Activated CD8-positive, alpha-beta memory T cell treated with anti-CD3 and anti-CD28 coated beads, Interleukin-2, amount 50 U/mL, for 24 hours (primary cell): ENCODE data around the gene RBMS3.

Experiments used
- DNase-seq: peaks from one replicate; pipeline ENCODE4 v3.0.0-alpha.2; 2020; ENCODE audit errors: extremely low read depth

Gene RBMS3

DNA sequence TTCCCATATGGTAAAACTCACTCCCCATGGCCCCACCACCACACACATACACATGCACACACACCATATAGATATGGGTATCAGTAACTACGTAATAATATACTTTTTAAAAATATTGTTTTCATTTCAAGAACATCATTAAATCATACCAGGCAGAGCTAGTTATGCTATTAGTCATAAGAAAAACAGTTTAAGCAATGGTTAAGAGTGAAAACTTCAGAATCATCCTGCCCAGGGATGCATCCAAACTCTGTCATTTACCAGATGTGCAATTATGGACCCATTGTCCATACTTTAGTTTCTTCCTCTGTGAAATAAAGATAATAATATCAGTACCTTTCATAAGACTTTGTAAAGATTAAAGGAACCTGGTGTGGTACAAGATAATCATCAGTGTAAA is 608.3 kb downstream of the RBMS3 start:
- DNase-seq: no peak

DNA sequence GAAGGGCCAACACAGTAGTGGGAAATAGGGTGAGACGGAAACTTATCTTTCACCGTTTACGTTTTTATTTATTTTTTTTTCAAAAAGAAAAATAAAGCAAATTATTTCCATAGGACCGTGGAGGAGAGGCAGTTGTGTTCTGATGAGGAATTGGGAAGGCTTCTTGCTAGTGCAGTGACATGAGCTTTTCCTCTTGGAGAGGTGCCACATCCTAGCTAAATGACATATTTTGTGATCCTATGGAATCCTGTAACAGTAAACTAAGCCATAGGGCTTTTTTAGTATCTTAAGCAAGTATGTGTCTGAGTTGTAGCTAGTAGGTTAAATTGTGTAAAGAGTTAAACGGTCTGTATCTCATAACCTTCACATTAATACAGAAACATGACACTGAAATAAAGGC is 609.9 kb downstream of the RBMS3 start:
- DNase-seq: no peak

DNA sequence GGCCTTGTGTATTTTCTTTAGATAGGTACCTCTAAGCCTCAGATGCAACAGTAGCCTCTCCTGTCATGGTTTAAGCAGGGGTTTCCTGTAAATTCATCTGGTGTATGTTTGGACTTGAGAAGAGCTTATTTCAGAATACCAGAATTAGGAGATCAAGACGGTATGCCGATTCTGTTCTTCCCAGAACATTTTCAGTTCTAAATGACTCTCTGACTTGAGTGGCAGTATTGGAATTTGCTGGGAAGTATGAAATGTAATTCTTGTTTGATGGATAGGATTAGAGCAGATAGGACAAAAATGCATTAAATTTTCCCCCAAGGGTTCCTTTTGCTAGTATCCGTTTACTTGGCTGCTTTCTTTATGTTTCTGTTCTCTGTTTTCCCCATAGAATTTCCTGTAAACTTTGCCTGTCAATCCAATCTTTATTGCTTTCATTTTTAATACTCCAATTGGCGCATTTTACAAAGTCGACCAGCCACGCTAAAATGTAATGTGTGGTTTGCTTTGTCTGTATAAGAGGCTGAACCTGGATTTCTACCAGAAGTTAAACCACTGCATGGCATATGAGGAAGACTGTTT is 612.2 kb downstream of the RBMS3 start:
- DNase-seq: no peak

DNA sequence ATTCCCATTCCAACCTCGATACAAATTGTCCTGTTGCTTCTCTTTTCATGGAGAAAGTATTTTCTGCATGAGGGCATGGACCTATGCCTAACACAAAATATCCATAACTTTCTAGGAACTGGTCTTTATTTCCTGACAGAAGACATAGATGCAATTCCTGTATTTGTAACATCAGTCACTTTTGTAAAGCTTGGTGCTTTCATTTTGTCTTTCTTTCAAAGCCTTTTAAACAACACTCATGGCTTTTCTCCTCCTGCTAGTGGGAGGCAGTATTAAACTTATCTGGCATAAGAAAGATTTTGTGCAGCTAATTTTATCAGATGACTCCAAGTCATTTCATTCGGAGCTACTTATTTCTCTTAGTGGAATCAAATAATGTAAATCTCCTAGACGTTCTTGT is 616.0 kb downstream of the RBMS3 start:
- DNase-seq: no peak

DNA sequence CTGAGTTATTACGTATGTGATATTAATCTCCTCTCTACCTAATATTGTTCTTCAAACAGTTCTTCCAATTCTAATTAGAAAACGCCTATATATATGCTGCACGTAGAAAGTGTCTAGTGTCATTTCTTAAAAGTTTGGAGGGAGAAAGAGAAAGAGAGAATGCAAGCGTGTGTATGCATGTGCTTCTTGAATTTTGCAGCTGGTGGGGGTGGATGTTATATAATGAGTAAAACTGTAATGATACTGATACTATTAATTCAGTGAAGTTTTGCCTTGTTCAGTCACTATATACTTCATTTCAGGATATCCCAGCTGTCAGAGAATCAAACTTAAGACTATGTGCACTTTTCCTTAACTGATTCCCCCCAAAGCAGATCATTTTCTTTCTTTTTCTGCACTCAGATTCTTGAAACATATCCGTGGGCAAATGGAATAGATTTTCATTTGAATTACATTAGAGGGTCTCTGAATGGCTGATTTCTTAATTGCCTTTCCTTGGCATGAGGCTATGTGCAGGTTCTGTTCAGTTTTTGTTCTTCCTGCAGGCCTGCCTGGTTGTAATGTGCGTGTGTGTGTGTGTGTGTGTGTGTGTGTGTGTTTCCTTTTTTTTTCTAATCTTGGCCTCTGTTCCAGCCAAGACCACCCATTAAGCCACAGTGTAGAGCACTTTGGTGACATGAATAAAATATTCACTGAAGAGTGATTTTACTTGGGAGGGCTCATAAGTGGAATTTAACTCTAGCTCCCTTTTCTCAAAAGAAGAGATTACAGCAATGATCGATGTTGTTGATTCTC is 617.5 kb downstream of the RBMS3 start:
- no peak for DNase-seq

DNA sequence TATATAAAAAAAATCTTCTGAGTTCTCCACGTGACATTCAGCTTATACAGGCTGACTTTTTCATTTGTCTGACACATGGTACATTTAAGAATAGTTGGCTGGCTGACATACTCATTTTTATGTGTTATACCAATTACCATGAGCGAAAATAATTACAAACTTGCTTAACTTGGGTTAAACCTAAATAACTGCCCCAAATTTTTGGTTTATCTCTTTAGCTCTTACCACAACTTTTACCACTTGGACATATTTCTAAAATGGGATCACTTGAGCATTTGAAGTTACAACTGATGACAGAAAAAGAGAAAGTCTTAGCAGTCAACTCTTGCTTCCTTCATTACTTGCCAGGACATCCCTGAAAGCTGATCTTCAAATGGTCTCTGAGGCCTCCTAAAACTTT is 618.1 kb downstream of the RBMS3 start:
- DNase-seq: no peak

DNA sequence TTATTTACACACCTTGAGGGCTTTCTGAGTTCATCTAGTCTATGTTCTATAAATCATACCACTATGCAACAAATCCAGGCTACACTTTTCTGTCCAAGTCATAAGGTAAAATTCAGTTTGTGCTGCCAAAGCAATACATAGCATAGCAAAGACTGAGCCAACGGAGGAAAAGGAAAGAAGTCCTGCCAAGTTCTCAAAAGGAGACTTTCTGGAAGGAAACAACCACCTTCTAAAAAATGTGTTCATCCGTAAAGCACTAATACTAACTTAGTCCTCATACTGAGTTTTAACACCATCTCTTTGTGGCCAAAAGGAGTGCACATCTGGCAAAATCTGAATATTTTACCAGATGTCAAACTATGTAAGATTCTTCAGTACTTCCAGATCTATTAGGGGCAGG is 620.2 kb downstream of the RBMS3 start:
- no peak for DNase-seq

DNA sequence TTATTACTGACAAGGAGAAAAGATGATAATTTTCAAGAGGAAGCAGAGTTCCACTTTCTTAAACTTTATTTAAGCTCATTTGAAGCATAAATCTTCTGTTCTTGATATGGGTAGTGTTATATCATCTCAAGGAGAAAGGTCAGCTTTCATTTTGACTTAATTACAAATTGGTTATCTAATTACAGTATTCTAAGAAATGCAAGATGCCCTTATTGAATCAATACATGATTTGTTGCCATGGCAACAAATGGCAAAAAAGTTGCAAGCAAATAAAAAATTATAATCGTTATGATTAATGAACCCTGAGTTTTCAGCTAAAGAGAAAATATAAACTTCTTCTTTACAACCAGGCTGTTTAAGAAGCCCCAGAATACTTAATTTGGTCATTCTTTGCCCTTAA is 622.7 kb downstream of the RBMS3 start:
- DNase-seq: no peak

DNA sequence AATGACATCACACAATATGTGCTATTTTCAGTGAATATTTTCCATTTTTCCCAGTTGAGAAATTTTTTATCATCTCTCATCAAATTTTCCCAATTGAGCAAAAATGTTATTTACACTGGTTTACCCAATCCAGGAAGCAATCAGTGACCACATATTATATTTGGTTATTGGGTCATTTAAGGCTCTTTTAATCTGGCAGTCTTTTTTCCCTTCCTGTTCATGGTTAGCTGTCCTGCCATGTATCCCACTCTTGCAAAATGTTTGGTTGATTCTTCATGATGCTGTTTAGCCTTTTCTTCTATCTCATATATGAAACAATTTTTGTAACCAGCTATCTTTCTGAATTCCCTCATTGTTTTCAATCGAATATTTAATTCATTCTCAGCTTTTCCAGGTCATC is 626.0 kb downstream of the RBMS3 start:
- DNase-seq: no peak

DNA sequence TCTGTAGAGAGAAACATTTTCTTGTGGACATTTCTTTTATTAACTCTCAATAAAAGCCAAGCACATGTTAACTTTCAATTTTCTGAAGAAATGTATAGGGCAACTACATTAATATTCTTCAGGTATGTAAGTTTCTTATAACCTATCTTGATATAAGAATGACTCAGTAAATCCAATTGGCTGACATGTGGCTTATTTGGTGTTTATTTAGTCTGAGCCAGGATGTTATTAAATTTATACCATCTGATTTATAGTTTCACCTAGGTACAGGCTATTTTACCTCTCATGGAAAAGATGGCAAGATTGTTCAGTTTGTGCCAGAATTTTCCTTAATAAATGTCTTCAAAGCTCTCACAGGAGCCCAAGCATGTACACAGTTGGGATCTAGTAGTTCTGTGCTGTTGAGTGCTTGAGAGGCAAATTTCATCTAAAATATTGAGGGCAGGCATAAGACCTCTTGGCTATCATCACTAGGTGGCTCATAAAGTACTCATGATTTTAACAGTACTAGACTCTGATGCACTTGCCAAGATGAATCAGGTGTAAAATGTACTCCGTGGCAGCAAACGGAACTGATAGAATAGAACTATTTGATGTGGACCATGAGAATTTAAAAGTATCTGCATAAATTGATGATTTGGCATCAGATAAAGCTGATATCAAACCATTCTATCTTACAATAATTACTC is 631.9 kb downstream of the RBMS3 start:
- DNase-seq: no peak

DNA sequence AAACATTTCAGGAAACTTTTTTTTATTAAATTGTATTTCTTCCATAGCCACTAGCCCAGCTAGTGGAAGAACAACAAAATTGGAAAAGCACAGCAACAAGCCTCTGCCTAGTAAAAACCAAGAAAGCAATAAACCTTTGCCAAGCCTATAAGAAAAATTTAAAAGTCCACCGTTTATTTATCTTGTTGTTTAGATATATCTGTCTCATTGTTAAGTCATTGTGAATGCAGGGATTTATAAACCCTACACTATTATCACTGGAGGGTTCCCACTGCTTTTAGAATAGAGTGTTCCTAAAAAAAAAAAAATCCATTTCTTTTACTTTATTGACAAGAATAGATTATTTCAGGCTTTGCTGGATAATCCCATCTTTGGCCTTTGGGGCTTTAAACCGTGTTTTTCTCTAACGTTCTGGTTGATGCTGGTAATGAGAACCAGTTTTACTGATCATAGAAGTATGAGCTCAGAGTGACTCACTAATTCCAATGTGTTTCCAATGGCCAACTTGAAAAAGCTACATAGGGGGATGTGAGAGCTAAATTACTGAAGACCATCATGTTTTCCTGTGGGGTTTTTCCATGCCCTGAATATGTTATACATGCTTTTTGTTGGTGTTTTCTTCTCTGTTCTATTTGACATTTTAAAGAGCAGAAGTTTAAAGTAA is 634.1 kb downstream of the RBMS3 start:
- DNase-seq: no peak

DNA sequence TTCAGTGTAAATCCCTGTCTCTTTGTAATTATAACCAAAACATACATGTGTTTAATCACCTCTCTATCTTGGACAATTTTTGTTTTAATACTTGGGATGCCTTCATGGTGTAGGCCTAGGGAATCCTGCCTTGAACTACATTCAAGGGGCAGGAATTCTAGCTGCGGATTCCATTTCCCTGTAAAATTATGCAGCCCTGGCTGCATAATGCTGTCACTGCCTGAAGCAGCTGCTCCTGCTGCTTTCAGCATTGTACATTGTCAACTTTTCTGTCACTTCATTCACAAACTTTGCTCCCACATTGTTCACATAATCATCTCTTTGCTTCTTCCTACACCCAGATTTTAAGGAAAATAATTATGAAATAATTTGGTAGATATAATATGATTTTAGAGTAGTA is 638.7 kb downstream of the RBMS3 start:
- DNase-seq: no peak

DNA sequence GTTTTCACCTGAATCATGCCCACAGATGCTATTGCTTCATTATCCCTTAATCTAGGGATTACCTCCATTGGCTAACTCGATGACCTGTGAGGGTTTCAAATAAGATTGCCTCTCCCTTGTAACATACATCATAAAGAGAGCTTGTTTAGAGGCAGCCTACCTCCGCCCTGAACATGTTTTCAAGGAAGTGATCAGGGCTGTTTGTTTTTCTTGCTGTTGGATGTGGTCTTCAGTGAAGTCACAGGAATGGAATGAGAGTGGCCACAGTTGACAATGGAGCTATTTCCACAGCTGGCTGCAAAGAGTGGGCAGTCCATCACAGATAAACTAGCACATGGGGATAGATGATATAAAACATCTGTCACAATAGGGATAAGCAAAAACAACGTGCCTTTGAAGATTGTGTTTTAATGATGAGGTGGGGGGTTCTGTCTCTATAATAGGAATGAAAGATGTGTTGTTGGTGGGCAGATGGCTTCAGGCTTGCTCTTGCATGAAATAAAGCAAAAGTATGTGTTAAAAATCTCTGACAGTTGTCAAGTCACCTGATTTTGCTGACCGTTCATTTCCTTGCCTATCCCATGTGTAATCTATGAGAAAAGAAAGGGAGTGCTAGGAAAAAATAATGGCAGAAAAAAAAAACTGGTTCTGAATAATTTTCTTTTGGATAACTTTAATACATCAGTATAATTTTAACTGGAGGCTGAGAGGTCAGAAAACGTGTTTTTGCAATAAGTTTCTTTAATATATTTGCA is 642.3 kb downstream of the RBMS3 start:
- no peak for DNase-seq

DNA sequence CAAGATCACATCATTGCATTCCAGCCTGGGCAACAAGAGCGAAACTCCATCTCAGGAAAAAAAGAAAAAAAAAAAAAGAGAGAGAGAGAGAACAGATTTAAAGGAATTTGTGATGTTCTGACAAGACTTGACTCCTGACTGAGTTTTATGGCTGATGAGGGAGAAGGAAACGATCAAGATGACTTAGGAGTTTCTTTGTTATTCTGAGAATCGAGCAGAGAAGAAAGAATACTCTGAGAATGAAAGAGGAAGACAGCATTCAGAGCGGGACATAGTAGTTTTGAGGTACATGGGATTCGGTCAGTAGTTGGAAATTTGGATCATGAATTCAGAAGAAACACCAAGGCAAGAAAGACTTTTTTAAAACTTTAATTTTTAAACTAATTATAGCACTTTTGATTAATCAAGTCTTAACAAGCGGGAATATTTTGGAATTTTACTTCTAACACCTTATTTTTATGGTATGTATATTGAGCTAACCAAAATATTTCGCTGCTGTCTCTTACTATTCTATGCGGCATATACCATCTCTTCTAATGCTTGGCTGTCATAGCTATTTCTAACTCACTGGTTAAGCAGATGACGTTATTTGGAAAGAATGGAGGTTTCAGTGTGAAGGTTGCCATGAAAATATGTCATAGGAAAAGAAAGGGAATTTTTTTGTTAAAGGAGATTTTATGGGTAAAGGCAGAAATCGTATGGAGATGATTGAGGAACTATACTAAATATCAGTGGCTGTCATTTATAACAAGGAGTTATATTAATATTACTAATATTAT is 644.1 kb downstream of the RBMS3 start:
- DNase-seq: no peak

DNA sequence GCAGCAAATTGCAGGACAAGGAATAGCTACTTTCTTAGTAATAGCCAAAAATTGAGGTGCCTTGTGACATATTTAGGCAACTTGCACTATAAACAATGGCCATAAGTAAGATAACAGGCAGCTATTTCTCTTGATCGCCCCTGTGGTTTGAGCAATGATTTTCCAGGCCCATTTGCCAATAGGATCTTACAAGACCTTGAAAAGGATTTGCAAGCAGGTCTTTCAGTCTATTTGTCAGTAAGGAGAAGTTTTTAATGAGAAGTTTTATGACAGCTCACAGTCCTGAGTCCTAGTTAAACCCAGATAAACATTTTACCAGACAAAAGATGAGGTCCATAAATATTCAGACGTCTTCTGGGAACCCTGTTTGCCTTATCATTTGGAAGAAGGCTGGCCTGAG is 645.5 kb downstream of the RBMS3 start:
- DNase-seq: no peak

DNA sequence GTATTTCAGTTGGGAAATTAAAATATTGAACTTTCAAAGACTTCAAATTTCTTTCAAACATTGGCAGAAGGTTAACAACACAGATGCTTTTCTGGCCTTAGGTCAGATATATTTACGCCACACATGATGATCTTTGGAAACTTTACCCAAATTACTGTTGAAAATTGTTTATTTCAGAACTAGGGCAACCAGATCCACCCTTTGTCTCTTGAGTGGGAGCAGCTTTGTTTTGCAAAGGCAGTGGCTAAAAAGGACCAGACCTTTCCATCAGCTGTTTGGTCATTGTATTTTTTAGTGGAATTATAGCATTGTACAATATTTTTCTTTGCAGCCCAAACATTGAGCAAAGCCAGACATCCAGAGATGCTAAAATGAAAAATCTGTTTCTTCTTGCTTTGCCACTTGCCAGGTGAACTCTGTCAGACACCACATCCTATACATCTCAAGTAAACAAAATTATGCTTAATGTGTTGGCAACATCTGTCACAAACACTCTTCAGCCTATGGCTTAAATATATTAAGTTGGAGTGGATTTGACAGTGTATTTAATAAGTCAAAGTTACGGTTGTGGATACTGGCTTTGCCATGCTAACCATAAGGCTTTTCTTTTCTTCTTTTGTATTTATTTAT is 651.9 kb downstream of the RBMS3 start:
- no peak for DNase-seq

DNA sequence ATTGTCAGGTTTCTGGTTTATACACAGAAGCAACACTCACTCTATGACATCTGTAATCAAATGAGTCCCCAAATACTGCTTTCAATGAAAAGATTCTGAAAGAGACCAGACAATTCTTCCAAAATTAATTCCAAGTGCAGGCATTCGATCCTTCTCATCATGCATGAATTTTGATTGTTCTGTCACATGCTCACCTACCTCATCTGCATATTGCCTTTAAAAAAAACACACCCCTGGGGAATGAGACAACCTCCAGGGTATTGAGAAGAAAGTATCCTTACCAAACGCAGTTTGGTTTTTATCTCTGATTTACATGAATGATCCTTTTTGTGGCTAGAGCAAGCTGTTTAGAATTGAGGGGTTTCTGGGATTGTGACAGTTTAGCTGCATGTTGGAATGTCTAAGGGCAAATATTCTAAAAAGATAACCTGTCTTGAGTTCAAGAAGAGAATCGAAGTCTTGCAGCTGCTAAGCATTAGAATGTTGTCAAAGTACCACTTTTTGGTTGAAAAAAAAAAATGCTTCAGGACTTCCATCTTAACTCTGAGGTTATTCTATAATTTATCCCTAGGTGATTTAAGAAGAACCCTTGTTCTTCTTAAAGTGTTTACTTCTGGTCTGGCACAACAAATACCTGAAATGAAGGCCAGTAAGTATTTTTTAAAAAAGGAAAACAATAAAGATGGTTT is 653.1 kb downstream of the RBMS3 start:
- DNase-seq: no peak

DNA sequence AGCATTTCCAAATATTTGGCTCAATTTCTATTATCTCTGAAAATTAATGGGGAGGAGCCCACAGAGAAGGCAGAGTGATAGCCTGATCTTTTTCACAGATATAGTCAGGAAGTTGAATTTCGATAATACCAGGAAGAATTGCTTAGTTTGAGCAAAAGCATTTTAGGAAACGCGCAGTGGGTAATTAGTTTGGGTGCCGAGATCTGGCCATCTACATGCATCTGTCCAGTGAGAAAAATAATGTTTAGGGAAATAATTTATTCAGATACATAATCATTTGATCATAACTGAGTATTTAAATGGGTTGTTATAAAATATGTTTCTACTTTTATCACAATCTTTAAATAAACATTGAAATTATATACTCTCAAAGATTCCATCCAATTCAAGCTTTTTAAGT is 653.9 kb downstream of the RBMS3 start:
- no peak for DNase-seq

DNA sequence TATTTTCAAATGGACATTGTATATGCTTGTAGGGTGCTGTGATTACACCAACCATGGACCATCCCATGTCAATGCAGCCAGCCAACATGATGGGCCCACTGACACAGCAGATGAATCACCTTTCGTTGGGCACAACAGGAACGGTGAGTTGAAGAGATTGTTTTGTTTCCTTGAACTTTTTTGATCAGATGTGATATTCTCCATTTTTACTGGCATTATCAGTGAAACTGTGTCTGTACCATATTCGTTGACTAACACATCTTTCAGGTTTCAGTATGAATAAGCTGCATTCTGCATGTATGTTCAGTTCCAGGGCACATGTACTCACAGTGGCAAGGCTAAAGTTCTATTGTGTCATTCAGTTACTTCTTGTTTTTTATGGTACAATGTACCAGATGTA is 655.2 kb downstream of the RBMS3 start:
- no peak for DNase-seq

DNA sequence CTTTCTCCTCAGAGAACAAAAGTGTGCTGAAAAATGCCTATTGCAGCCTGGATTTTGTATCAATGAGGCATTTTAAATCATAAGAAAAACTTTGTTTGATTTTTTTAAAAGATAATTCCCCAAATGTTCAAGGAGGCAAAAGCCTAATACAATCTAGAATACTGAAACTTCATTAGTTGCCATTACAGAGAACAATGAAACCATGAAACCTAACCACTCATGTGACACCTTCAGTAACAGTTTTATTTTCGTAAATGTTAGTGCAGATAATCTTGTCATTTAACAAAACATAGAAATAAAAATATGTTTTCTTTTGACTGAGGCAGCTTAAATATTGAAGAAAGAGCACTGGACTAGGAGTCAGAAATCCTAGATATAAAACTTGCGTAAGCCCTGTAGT is 655.9 kb downstream of the RBMS3 start:
- DNase-seq: no peak
